ENCODE measurements around the gene DACT1.

The DACT1 gene

GRCh38 chr14:58671024-58671423, 33.3 kb downstream of the DACT1 start:
- FAIRE-seq, result no peak
- DNase-seq (ENCODE audit: insufficient read length, low spot score), result no peak
- TF ChIP-seq POLR2A (IDR thresholded peaks at IDR 0.05; ENCODE audit: low read depth, low read length), result no peak
- TF ChIP-seq POU2F2 (IDR thresholded peaks at IDR 0.05; ENCODE audit: low read depth, low read length), result no peak
- no peak for TF ChIP-seq PAX5 (IDR thresholded peaks at IDR 0.05; ENCODE audit: insufficient read depth, low read length, severe bottlenecking)
- TF ChIP-seq SPI1 (IDR thresholded peaks at IDR 0.05; ENCODE audit: low read depth, low read length), result no peak
- no peak for TF ChIP-seq POLR2AphosphoS5 (IDR thresholded peaks at IDR 0.05; ENCODE audit: low read depth, low read length)
- no peak for TF ChIP-seq TAF1 (IDR thresholded peaks at IDR 0.05; ENCODE audit: low read depth, low read length)

GRCh38 chr14:58671436-58671835, 33.7 kb downstream of the DACT1 start:
- no peak for FAIRE-seq
- no peak for DNase-seq (ENCODE audit: insufficient read length, low spot score)
- no peak for TF ChIP-seq TAF1 (IDR thresholded peaks at IDR 0.05; ENCODE audit: low read depth, low read length)
- TF ChIP-seq POLR2A (IDR thresholded peaks at IDR 0.05; ENCODE audit: low read depth, low read length), result no peak
- TF ChIP-seq SPI1 (IDR thresholded peaks at IDR 0.05; ENCODE audit: low read depth, low read length), result no peak
- TF ChIP-seq PAX5 (IDR thresholded peaks at IDR 0.05; ENCODE audit: insufficient read depth, low read length, severe bottlenecking), result no peak

GRCh38 chr14:58673722-58674121, 36.0 kb downstream of the DACT1 start:
- FAIRE-seq (no peak), DNase-seq (ENCODE audit: insufficient read length, low spot score) (no peak)
- TF ChIP-seq PAX5 (IDR thresholded peaks at IDR 0.05; ENCODE audit: insufficient read depth, low read length, severe bottlenecking) (no peak), POLR2A (IDR thresholded peaks at IDR 0.05; ENCODE audit: low read depth, low read length) (no peak), SPI1 (IDR thresholded peaks at IDR 0.05; ENCODE audit: low read depth, low read length) (no peak)

GRCh38 chr14:58677001-58677400, 39.2 kb downstream of the DACT1 start:
- no peak for DNase-seq (ENCODE audit: insufficient read length, low spot score)
- no peak for FAIRE-seq
- no peak for TF ChIP-seq POU2F2 (IDR thresholded peaks at IDR 0.05; ENCODE audit: low read depth, low read length)
- no peak for TF ChIP-seq PAX5 (IDR thresholded peaks at IDR 0.05; ENCODE audit: insufficient read depth, low read length, severe bottlenecking)
- TF ChIP-seq POLR2A (IDR thresholded peaks at IDR 0.05; ENCODE audit: low read depth, low read length), result no peak
- no peak for TF ChIP-seq POLR2AphosphoS5 (IDR thresholded peaks at IDR 0.05; ENCODE audit: low read depth, low read length)
- no peak for TF ChIP-seq TAF1 (IDR thresholded peaks at IDR 0.05; ENCODE audit: low read depth, low read length)
- no peak for TF ChIP-seq SPI1 (IDR thresholded peaks at IDR 0.05; ENCODE audit: low read depth, low read length)

GRCh38 chr14:58677517-58677916, 39.8 kb downstream of the DACT1 start:
- DNase-seq (ENCODE audit: insufficient read length, low spot score) (no peak), FAIRE-seq (no peak)
- no peak for TF ChIP-seq POLR2AphosphoS5 (IDR thresholded peaks at IDR 0.05; ENCODE audit: low read depth, low read length)
- no peak for TF ChIP-seq POU2F2 (IDR thresholded peaks at IDR 0.05; ENCODE audit: low read depth, low read length)

- FAIRE-seq, result no peak
- no peak for DNase-seq (ENCODE audit: insufficient read length, low spot score)
- TF ChIP-seq POLR2A (IDR thresholded peaks at IDR 0.05; ENCODE audit: low read depth, low read length) (no peak), POLR2AphosphoS5 (IDR thresholded peaks at IDR 0.05; ENCODE audit: low read depth, low read length) (no peak), PAX5 (IDR thresholded peaks at IDR 0.05; ENCODE audit: insufficient read depth, low read length, severe bottlenecking) (no peak), SPI1 (IDR thresholded peaks at IDR 0.05; ENCODE audit: low read depth, low read length) (no peak), POU2F2 (IDR thresholded peaks at IDR 0.05; ENCODE audit: low read depth, low read length) (no peak), TAF1 (IDR thresholded peaks at IDR 0.05; ENCODE audit: low read depth, low read length) (no peak)
These were observed 40.2 kb downstream of the DACT1 start for GRCh38 chr14:58677996-58678395.

GRCh38 chr14:58680698-58681097, 42.9 kb downstream of the DACT1 start:
- FAIRE-seq, result no peak
- DNase-seq (ENCODE audit: insufficient read length, low spot score), result no peak
- no peak for TF ChIP-seq POLR2A (IDR thresholded peaks at IDR 0.05; ENCODE audit: low read depth, low read length)
- TF ChIP-seq POU2F2 (IDR thresholded peaks at IDR 0.05; ENCODE audit: low read depth, low read length), result no peak
- no peak for TF ChIP-seq SPI1 (IDR thresholded peaks at IDR 0.05; ENCODE audit: low read depth, low read length)
- TF ChIP-seq POLR2AphosphoS5 (IDR thresholded peaks at IDR 0.05; ENCODE audit: low read depth, low read length), result no peak
- TF ChIP-seq TAF1 (IDR thresholded peaks at IDR 0.05; ENCODE audit: low read depth, low read length), result no peak
- TF ChIP-seq PAX5 (IDR thresholded peaks at IDR 0.05; ENCODE audit: insufficient read depth, low read length, severe bottlenecking), result no peak

- TF ChIP-seq POU2F2 (IDR thresholded peaks at IDR 0.05; ENCODE audit: low read depth, low read length), result no peak
- no peak for TF ChIP-seq SPI1 (IDR thresholded peaks at IDR 0.05; ENCODE audit: low read depth, low read length)
- TF ChIP-seq PAX5 (IDR thresholded peaks at IDR 0.05; ENCODE audit: insufficient read depth, low read length, severe bottlenecking), result no peak
- no peak for TF ChIP-seq TAF1 (IDR thresholded peaks at IDR 0.05; ENCODE audit: low read depth, low read length)
- TF ChIP-seq POLR2A (IDR thresholded peaks at IDR 0.05; ENCODE audit: low read depth, low read length), result no peak
- no peak for TF ChIP-seq POLR2AphosphoS5 (IDR thresholded peaks at IDR 0.05; ENCODE audit: low read depth, low read length)
- DNase-seq (ENCODE audit: insufficient read length, low spot score), result no peak
- FAIRE-seq, result no peak
These were observed 49.6 kb downstream of the DACT1 start for GRCh38 chr14:58687232-58687795.

- FAIRE-seq (no peak), DNase-seq (ENCODE audit: insufficient read length, low spot score) (no peak)
- no peak for TF ChIP-seq POU2F2 (IDR thresholded peaks at IDR 0.05; ENCODE audit: low read depth, low read length)
- no peak for TF ChIP-seq TAF1 (IDR thresholded peaks at IDR 0.05; ENCODE audit: low read depth, low read length)
- no peak for TF ChIP-seq SPI1 (IDR thresholded peaks at IDR 0.05; ENCODE audit: low read depth, low read length)
- TF ChIP-seq POLR2A (IDR thresholded peaks at IDR 0.05; ENCODE audit: low read depth, low read length), result no peak
- no peak for TF ChIP-seq POLR2AphosphoS5 (IDR thresholded peaks at IDR 0.05; ENCODE audit: low read depth, low read length)
- no peak for TF ChIP-seq PAX5 (IDR thresholded peaks at IDR 0.05; ENCODE audit: insufficient read depth, low read length, severe bottlenecking)
These were observed 53.2 kb downstream of the DACT1 start for GRCh38 chr14:58690801-58691516.

- FAIRE-seq (no peak), DNase-seq (ENCODE audit: insufficient read length, low spot score) (no peak)
- TF ChIP-seq TAF1 (IDR thresholded peaks at IDR 0.05; ENCODE audit: low read depth, low read length), result no peak
- TF ChIP-seq POU2F2 (IDR thresholded peaks at IDR 0.05; ENCODE audit: low read depth, low read length), result no peak
- no peak for TF ChIP-seq POLR2A (IDR thresholded peaks at IDR 0.05; ENCODE audit: low read depth, low read length)
- TF ChIP-seq POLR2AphosphoS5 (IDR thresholded peaks at IDR 0.05; ENCODE audit: low read depth, low read length), result no peak
These were observed 55.3 kb downstream of the DACT1 start for GRCh38 chr14:58693048-58693447.
